ENCODE data around the gene USHBP1.

DNA sequence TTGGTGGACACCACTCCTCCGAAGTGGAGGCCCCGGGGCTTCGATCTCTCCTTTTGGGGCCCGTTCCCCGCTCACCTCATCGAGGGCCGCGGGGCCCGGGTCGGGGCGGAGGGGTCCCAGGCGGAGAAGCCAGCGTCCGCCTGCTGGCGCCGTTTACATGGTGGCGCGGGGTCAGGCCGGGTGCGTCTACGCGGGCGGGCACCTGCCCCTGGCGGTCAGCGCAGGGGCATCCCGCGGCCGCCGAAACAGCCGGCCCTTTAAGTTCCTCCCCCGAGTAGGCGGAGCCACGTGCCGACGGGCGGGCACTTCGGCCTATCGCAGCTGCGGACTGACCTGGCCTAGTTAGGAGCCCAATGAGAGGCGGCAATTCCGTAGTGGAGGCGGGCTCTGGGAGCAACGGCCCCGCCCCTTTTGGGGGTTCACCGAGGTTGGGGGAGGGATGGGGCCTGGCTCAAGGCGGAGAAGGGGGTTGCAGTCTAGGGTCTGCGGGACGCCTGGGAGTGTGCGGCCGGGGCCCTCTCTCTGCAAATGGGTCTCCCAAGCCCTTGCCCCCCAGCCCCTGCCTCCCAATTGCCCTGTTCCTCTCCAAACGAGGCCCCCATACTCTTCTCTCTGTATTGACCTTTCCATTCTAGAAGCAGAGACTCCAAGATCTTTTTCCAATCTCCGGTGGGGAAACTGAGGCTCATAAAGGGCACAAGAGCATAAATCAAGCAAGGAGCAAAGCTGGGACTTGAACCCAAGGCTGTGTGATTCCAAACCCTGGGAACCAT lies 38.8 kb upstream of the USHBP1 start, which contains the start of gene ABHD8:
- TF ChIP-seq, protein P1, sequence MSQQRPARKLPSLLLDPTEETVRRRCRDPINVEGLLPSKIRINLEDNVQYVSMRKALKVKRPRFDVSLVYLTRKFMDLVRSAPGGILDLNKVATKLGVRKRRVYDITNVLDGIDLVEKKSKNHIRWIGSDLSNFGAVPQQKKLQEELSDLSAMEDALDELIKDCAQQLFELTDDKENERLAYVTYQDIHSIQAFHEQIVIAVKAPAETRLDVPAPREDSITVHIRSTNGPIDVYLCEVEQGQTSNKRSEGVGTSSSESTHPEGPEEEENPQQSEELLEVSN (IDR thresholded peaks at IDR 0.05; ENCODE audit: borderline replicate concordance, low read depth) = no peak
- TF ChIP-seq POLR2A (IDR thresholded peaks at IDR 0.05; ENCODE audit: low read length) (peak; percentile 43), ZFP36 (IDR thresholded peaks at IDR 0.05; ENCODE audit: borderline replicate concordance, partially characterized antibody) (no peak), RAD21 (conservative IDR thresholded peaks at IDR 0.05 in 1 of 2, IDR thresholded peaks at IDR 0.05 in 1 of 2) (no peak; a peak in 1 of 5 replicates), HEYL (CRISPR knock-in tag; IDR thresholded peaks at IDR 0.05) (no peak), EP300 (IDR thresholded peaks at IDR 0.05) (no peak), BHLHE40 (IDR thresholded peaks at IDR 0.05; ENCODE audit: low read depth, low read length) (no peak)
- TF ChIP-seq, protein P2, sequence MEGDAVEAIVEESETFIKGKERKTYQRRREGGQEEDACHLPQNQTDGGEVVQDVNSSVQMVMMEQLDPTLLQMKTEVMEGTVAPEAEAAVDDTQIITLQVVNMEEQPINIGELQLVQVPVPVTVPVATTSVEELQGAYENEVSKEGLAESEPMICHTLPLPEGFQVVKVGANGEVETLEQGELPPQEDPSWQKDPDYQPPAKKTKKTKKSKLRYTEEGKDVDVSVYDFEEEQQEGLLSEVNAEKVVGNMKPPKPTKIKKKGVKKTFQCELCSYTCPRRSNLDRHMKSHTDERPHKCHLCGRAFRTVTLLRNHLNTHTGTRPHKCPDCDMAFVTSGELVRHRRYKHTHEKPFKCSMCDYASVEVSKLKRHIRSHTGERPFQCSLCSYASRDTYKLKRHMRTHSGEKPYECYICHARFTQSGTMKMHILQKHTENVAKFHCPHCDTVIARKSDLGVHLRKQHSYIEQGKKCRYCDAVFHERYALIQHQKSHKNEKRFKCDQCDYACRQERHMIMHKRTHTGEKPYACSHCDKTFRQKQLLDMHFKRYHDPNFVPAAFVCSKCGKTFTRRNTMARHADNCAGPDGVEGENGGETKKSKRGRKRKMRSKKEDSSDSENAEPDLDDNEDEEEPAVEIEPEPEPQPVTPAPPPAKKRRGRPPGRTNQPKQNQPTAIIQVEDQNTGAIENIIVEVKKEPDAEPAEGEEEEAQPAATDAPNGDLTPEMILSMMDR (IDR thresholded peaks at IDR 0.05) = peak; percentile 40
- TF ChIP-seq, protein P3, sequence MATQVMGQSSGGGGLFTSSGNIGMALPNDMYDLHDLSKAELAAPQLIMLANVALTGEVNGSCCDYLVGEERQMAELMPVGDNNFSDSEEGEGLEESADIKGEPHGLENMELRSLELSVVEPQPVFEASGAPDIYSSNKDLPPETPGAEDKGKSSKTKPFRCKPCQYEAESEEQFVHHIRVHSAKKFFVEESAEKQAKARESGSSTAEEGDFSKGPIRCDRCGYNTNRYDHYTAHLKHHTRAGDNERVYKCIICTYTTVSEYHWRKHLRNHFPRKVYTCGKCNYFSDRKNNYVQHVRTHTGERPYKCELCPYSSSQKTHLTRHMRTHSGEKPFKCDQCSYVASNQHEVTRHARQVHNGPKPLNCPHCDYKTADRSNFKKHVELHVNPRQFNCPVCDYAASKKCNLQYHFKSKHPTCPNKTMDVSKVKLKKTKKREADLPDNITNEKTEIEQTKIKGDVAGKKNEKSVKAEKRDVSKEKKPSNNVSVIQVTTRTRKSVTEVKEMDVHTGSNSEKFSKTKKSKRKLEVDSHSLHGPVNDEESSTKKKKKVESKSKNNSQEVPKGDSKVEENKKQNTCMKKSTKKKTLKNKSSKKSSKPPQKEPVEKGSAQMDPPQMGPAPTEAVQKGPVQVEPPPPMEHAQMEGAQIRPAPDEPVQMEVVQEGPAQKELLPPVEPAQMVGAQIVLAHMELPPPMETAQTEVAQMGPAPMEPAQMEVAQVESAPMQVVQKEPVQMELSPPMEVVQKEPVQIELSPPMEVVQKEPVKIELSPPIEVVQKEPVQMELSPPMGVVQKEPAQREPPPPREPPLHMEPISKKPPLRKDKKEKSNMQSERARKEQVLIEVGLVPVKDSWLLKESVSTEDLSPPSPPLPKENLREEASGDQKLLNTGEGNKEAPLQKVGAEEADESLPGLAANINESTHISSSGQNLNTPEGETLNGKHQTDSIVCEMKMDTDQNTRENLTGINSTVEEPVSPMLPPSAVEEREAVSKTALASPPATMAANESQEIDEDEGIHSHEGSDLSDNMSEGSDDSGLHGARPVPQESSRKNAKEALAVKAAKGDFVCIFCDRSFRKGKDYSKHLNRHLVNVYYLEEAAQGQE (IDR thresholded peaks at IDR 0.05) = no peak
